HL-60 (cell line): ENCODE results near the gene BEST3.

Source experiments
- DNase-seq, 2 experiments: peaks; one replicate each; pipeline ENCODE4 v3.0.0-alpha.2; 2010 to 2020; ENCODE audit warnings: low read depth in 1 of 2, low spot score in 1 of 2
- H3K27ac ChIP-seq: fragments of 250-450 bp; sonication (Bioruptor Pico); replicated peaks from 2 replicates; pipeline ENCODE4 v1.5.1; 2020; ENCODE audit warnings: mild to moderate bottlenecking, moderate library complexity
- H3K27me3 ChIP-seq: fragments of 250-450 bp; sonication (Bioruptor Pico); 2 replicates; pipeline ENCODE4 v1.5.1; 2021; ENCODE audit warnings: mild to moderate bottlenecking, moderate library complexity; ENCODE audit not compliant: insufficient read depth, poor library complexity, severe bottlenecking
- H3K4me3 ChIP-seq: replicated peaks from 2 replicates; pipeline ENCODE4 v1.5.1; 2011; ENCODE audit warnings: mild to moderate bottlenecking, control low read depth, low read length; ENCODE audit not compliant: insufficient read depth
- CTCF ChIP-seq: IDR thresholded peaks from one replicate; pipeline ENCODE4 v1.5.1; 2011; ENCODE audit warnings: low read length, control low read depth, inconsistent platforms; ENCODE audit not compliant: insufficient read depth
- GABPA ChIP-seq: IDR thresholded peaks from 2 replicates; pipeline ENCODE4 v1.6.1; 2012; ENCODE audit warnings: low read depth
- POLR2AphosphoS5 ChIP-seq: IDR thresholded peaks from 2 replicates; pipeline ENCODE4 v1.6.1; 2012; ENCODE audit warnings: low read depth
- REST ChIP-seq: IDR thresholded peaks from 2 replicates; pipeline ENCODE4 v1.6.1; 2012; ENCODE audit warnings: low read depth; ENCODE audit not compliant: insufficient replicate concordance
- SPI1 ChIP-seq: IDR thresholded peaks from 2 replicates; pipeline ENCODE4 v1.6.1; 2012; ENCODE audit warnings: low read depth, mild to moderate bottlenecking, borderline replicate concordance

Gene BEST3

GRCh38 chr12:69685810-69686209 lies 13.3 kb downstream of the BEST3 start:
- Histone ChIP-seq H3K27me3 (no peaks in the 10 kb centered on the region), H3K4me3 (no peak overlapping the region), H3K27ac (no peak overlapping the region)
- TF ChIP-seq GABPA, result no peak
- TF ChIP-seq POLR2AphosphoS5, result no peak
- TF ChIP-seq SPI1, result no peak
- no peak for TF ChIP-seq CTCF
- TF ChIP-seq REST, result no peak
- no peak for DNase-seq

GRCh38 chr12:69684466-69684865 lies 14.6 kb downstream of the BEST3 start:
- H3K27me3 ChIP-seq, result no peaks in the 10 kb centered on the region
- H3K4me3 ChIP-seq, result no peak overlapping the region
- no peak for DNase-seq
- no peak overlapping the region for H3K27ac ChIP-seq
- TF ChIP-seq POLR2AphosphoS5 (no peak), GABPA (no peak), CTCF (no peak), SPI1 (no peak), REST (no peak)

DNA sequence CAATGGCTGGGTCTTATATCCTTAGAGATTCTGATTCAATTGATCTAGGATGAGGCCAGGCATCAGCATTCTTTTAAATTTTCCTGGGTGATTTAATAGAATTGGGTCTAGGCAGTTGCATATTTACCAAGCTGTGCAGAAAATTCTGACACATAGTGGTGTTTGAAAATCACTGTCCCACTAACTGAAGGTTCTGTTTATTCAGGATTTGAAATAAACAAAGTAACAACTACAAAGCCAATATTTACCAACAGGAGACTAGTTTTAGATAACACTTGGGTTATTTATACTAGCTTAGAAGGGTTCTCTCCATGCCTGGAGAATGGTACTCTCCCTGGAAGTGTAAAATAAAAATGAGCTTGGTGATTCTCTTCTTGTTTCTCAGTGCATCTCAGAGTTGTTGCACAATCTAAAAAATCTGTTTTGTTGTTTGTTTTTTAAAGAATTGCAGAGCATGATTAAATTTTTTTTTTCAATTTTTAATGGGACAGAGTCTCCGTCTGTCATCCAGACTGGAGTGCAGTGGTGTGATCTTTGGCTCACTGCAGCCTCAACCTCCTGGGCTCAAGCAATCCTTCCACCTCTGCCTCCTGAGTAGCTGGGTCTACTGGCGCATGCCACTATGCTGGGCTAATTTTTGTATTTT lies 16.9 kb downstream of the BEST3 start:
- no peak for DNase-seq
- TF ChIP-seq POLR2AphosphoS5 (no peak), GABPA (no peak), SPI1 (no peak), CTCF (no peak), REST (no peak)
- H3K27ac ChIP-seq, result no peak overlapping the region
- no peaks in the 10 kb centered on the region for H3K27me3 ChIP-seq
- H3K4me3 ChIP-seq, result no peak overlapping the region
